K562 (cell line): ENCODE measurements around the gene SAMD8. TPM values are rescaled to one million over a fixed set of nuclear protein-coding genes. Genes with fewer than 3 reads are reported as not detected.

ENCODE experiments used
- ARID2 ChIP-seq: fragments of 450-650 bp; IDR thresholded peaks from 2 replicates; pipeline ENCODE4 v1.6.1; 2017; ENCODE audit warnings: antibody characterized with exemption, mild to moderate bottlenecking
- BACH1 ChIP-seq: fragments of 200-800 bp; sonication (Bioruptor generic); IDR thresholded peaks from 2 replicates; pipeline ENCODE4 v1.6.1; 2016; ENCODE audit warnings: missing genetic modification characterization, missing compliant biosample characterization
- CBFA2T3 ChIP-seq: fragments of 450-650 bp; IDR thresholded peaks from 2 replicates; pipeline ENCODE4 v1.6.1; 2017
- CHD2 ChIP-seq: IDR thresholded peaks from 2 replicates; pipeline ENCODE4 v1.6.1; 2011; ENCODE audit warnings: low read depth, low read length
- CTBP1 ChIP-seq: fragments of 450-650 bp; IDR thresholded peaks from 2 replicates; pipeline ENCODE4 v1.6.1; 2016; ENCODE audit warnings: borderline replicate concordance
- DDX20 ChIP-seq: fragments of 450-650 bp; IDR thresholded peaks from 2 replicates; pipeline ENCODE4 v1.6.1; 2016; ENCODE audit warnings: missing genetic modification characterization, low read depth, mild to moderate bottlenecking, missing compliant biosample characterization, moderate library complexity
- E2F1 ChIP-seq: sonication (generic); formaldehyde crosslinking; IDR thresholded peaks from 2 replicates; pipeline ENCODE4 v1.8.1; 2023; ENCODE audit warnings: mild to moderate bottlenecking, missing genetic modification reagents, moderate library complexity
- ELF2 ChIP-seq: fragments of 250-450 bp; sonication (Bioruptor Pico); IDR thresholded peaks from 2 replicates; pipeline ENCODE4 v1.5.0; 2021; ENCODE audit warnings: mild to moderate bottlenecking
- ELK3 ChIP-seq: fragments of 450-650 bp; formaldehyde crosslinking; IDR thresholded peaks from 2 replicates; pipeline ENCODE4 v1.4.0; 2020; ENCODE audit warnings: mild to moderate bottlenecking
- FOSL1 ChIP-seq: fragments of 200-800 bp; sonication (Bioruptor generic); conservative IDR thresholded peaks from 2 replicates; pipeline ENCODE4 v1.6.1; 2016; ENCODE audit warnings: missing genetic modification characterization, missing compliant biosample characterization
- GATAD2B ChIP-seq: fragments of 450-650 bp; IDR thresholded peaks from 2 replicates; pipeline ENCODE4 v1.6.1; 2017; ENCODE audit warnings: mild to moderate bottlenecking, borderline replicate concordance
- MBD1 ChIP-seq: fragments of 250-450 bp; sonication (Bioruptor Pico); IDR thresholded peaks from 2 replicates; pipeline ENCODE4 v1.8.0; 2022; ENCODE audit warnings: inconsistent platforms
- NFATC3 ChIP-seq: fragments of 450-650 bp; IDR thresholded peaks from 2 replicates; pipeline ENCODE4 v1.6.1; 2017; ENCODE audit warnings: mild to moderate bottlenecking
- NR2F6 ChIP-seq: fragments of 450-650 bp; formaldehyde crosslinking; IDR thresholded peaks from 2 replicates; pipeline ENCODE4 v1.4.0; 2020; ENCODE audit warnings: mild to moderate bottlenecking
- OTX1 ChIP-seq: fragments of 450-650 bp; formaldehyde crosslinking; IDR thresholded peaks from 2 replicates; pipeline ENCODE4 v1.4.0; 2022; ENCODE audit warnings: mild to moderate bottlenecking
- PHF8 ChIP-seq: fragments of 200-600 bp; sonication (generic); IDR thresholded peaks from 2 replicates; pipeline ENCODE4 v1.6.1; 2012; ENCODE audit warnings: mixed run types, mild to moderate bottlenecking, inconsistent platforms, low read length, moderate library complexity, borderline replicate concordance
- PRPF4 ChIP-seq: fragments of 200-400 bp; formaldehyde crosslinking; IDR thresholded peaks from one replicate; pipeline ENCODE4 v1.6.1; 2017; ENCODE audit warnings: low read length, low read depth, mild to moderate bottlenecking; ENCODE audit not compliant: insufficient read depth, poor library complexity, severe bottlenecking
- PURB ChIP-seq: sonication (generic); formaldehyde crosslinking; IDR thresholded peaks from 2 replicates; pipeline ENCODE4 v1.9.0; 2021; ENCODE audit warnings: low read depth, mild to moderate bottlenecking, missing genetic modification reagents
- PYGO2 ChIP-seq: fragments of 450-650 bp; IDR thresholded peaks from 2 replicates; pipeline ENCODE4 v1.6.1; 2016; ENCODE audit warnings: mild to moderate bottlenecking, missing genetic modification characterization, moderate library complexity, missing compliant biosample characterization
- RBM25 ChIP-seq: fragments of 200-400 bp; formaldehyde crosslinking; IDR thresholded peaks from 2 replicates; pipeline ENCODE4 v1.6.1; 2018; ENCODE audit warnings: low read length, low read depth, moderate library complexity; ENCODE audit not compliant: severe bottlenecking
- SETDB1 ChIP-seq: IDR thresholded peaks from one replicate; pipeline ENCODE4 v1.6.1; 2012; ENCODE audit warnings: low read length, control low read depth, inconsistent platforms
- SOX6 ChIP-seq: fragments of 450-650 bp; IDR thresholded peaks from 2 replicates; pipeline ENCODE4 v1.6.1; 2014; ENCODE audit warnings: mild to moderate bottlenecking
- TCF3 ChIP-seq: sonication (generic); formaldehyde crosslinking; IDR thresholded peaks from 2 replicates; pipeline ENCODE4 v1.4.0; 2020; ENCODE audit warnings: mild to moderate bottlenecking, missing genetic modification reagents
- TCF7 ChIP-seq: sonication (generic); IDR thresholded peaks from 2 replicates; pipeline ENCODE4 v1.6.1; 2016; ENCODE audit warnings: antibody characterized with exemption, borderline replicate concordance
- TCFL5 ChIP-seq: fragments of 250-450 bp; sonication (Bioruptor Pico); conservative IDR thresholded peaks from 2 replicates; pipeline ENCODE4 v1.6.1; 2021; ENCODE audit warnings: mild to moderate bottlenecking, moderate library complexity, matching md5 sums
- U2AF2 ChIP-seq: fragments of 200-400 bp; formaldehyde crosslinking; optimal IDR thresholded peaks from 2 replicates; pipeline ENCODE3; 2017; ENCODE audit warnings: low read depth, mild to moderate bottlenecking, low read length
- ZBTB8A ChIP-seq: fragments of 450-650 bp; IDR thresholded peaks from 2 replicates; pipeline ENCODE4 v1.6.1; 2018; ENCODE audit warnings: mild to moderate bottlenecking, moderate library complexity; ENCODE audit not compliant: partially characterized antibody
- ZNF212 ChIP-seq: fragments of 450-650 bp; formaldehyde crosslinking; IDR thresholded peaks from 2 replicates; pipeline ENCODE4 v1.4.0; 2020; ENCODE audit warnings: mild to moderate bottlenecking
- ZNF324 ChIP-seq: fragments of 250-450 bp; sonication (Bioruptor Pico); IDR thresholded peaks from 2 replicates; pipeline ENCODE4 v1.4.0; 2020; ENCODE audit warnings: mild to moderate bottlenecking
- ZNF766 ChIP-seq: fragments of 200-800 bp; sonication (Bioruptor generic); conservative IDR thresholded peaks from 2 replicates; pipeline ENCODE4 v1.6.1; 2016; ENCODE audit warnings: missing genetic modification characterization, missing compliant biosample characterization
- polyA plus RNA-seq, 8 experiments: library from polyadenylated mRNA; depleted of rRNA in 4 of 8; stranded (reverse) in 5 of 8; unstranded in 3 of 8; fragments of >200 nt; fragmentation: Nextera tagmentation in 2 of 8; fragmentation: Illumina TruSeq in 1 of 8; extraction: Ambion mirVana in 2 of 8; extraction: Trizol in 1 of 8; gene quantifications; 2 replicates each; pipeline versions ENCODE4 v1.2.1 to v1.2.3, GENCODE V29; 2011 to 2014; ENCODE audit warnings: inconsistent platforms in 1 of 8, missing spikeins in 1 of 8
- total RNA-seq, 7 experiments: library from RNA; depleted of rRNA in 6 of 7; stranded (reverse); fragments of >200 nt in 6 of 7; fragmentation: Illumina TruSeq in 2 of 7; extraction: Trizol in 2 of 7; gene quantifications; 2 replicates each; pipeline versions ENCODE4 v1.2.1 to v1.2.3, GENCODE V29; 2011 to 2021; ENCODE audit warnings: low replicate concordance in 1 of 7

SAMD8 gene
- total and polyA plus RNA-seq, 9 of the 15 experiments (the other 6 are each of a cell fraction or from before 2014, with no cell fraction given), result 2.7 to 16.1 (median 6.2) TPM

GRCh38 chr10:75111365-75111906 is at the start of gene SAMD8 (continued):
- TF ChIP-seq ELK3 (CRISPR knock-in tag), result no peak
- TF ChIP-seq PRPF4, result no peak
- no peak for TF ChIP-seq U2AF2
- TF ChIP-seq FOSL1 (tag), result peak; percentile 24; the same call in 1 of the 2 replicates
- TF ChIP-seq TCF7, result no peak
- no peak for TF ChIP-seq ZNF212 (CRISPR knock-in tag)
- TF ChIP-seq PURB (CRISPR knock-in tag), result no peak
- no peak for TF ChIP-seq MBD1 (CRISPR knock-in tag)
- no peak for TF ChIP-seq ZBTB8A
- no peak for TF ChIP-seq ARID2
- peak; percentile 90 for TF ChIP-seq GATAD2B
- TF ChIP-seq CHD2, result peak; percentile 96
- no peak for TF ChIP-seq CBFA2T3
- TF ChIP-seq SETDB1, result no peak
- peak; percentile 44 for TF ChIP-seq RBM25
- no peak for TF ChIP-seq BACH1 (tag)
- TF ChIP-seq NFATC3, result no peak
- no peak for TF ChIP-seq DDX20 (tag)
- TF ChIP-seq NR2F6 (CRISPR knock-in tag), result no peak
- no peak for TF ChIP-seq E2F1 (CRISPR knock-in tag)
- no peak for TF ChIP-seq ELF2 (CRISPR knock-in tag)
- TF ChIP-seq PYGO2 (tag), result no peak
- no peak for TF ChIP-seq OTX1 (CRISPR knock-in tag)
- no peak for TF ChIP-seq ZNF324
- TF ChIP-seq PHF8, result peak; percentile 95
- TF ChIP-seq ZNF766 (CRISPR knock-in tag), result no peak
- peak; percentile 46; the same call in 1 of the 2 replicates for TF ChIP-seq CTBP1
- TF ChIP-seq SOX6, result no peak
- no peak for TF ChIP-seq TCFL5 (CRISPR knock-in tag)
- TF ChIP-seq TCF3 (CRISPR knock-in tag), result no peak
